Activated CD4-positive, alpha-beta T cell treated with anti-CD3 and anti-CD28 coated beads, Interleukin-2, amount 50 U/mL, for 24 hours (primary cell): ENCODE results near the gene CCS.
"Not testable (repeated sequence)": the region's sequence is repeated elsewhere in the genome, so short reads cannot be mapped to it uniquely, and the experiment has no call there.

Source experiments
- DNase-seq, 2 donors: peaks; one replicate each; pipeline ENCODE4 v3.0.0-alpha.2; 2020; ENCODE audit warnings: low read depth in 1 of 2, low spot score in 1 of 2

CCS gene

GRCh38 chr11:66592457-66593302, at the start of gene CCS, which contains the start of gene CCDC87:
Gene CCS, plus strand, starts transcription at chr11:66593185. Its CDS starts 77 bp downstream, at chr11:66593262.
Gene CCDC87, minus strand, starts transcription at chr11:66593063. Its CDS starts 48 bp downstream, at chr11:66593015.
- peak; percentile 95 for DNase-seq

GRCh38 chr11:66543263-66544107, 49.5 kb upstream of the CCS start:
- peak in 1 of 2 donors; percentile 18 for DNase-seq

GRCh38 chr11:66544952-66545351, 48.0 kb upstream of the CCS start:
- DNase-seq = not testable (repeated sequence)

GRCh38 chr11:66545701-66546367, 47.2 kb upstream of the CCS start, which contains the start of gene ZDHHC24:
Gene ZDHHC24, minus strand, starts transcription at chr11:66546048. Its CDS starts 45 bp downstream, at chr11:66546003.
- peak; percentile 77 to 80 for DNase-seq

GRCh38 chr11:66546368-66546965, 46.5 kb upstream of the CCS start, which contains the start of gene ACTN3:
Gene ACTN3, plus strand, starts transcription at chr11:66546903. Its CDS starts 35 bp downstream, at chr11:66546938.
- no peak for DNase-seq

GRCh38 chr11:66546966-66547661, 45.9 kb upstream of the CCS start:
- DNase-seq = no peak

GRCh38 chr11:66547662-66548009, 45.3 kb upstream of the CCS start:
- no peak for DNase-seq

GRCh38 chr11:66548041-66548440, 44.9 kb upstream of the CCS start:
- no peak for DNase-seq

- no peak for DNase-seq
These were observed 44.0 kb upstream of the CCS start for GRCh38 chr11:66548774-66549630.

- DNase-seq = no peak
These were observed 43.3 kb upstream of the CCS start for GRCh38 chr11:66549696-66550095.

GRCh38 chr11:66550887-66551286, 42.1 kb upstream of the CCS start:
- DNase-seq = no peak

- DNase-seq = no peak
These were observed 38.4 kb upstream of the CCS start for GRCh38 chr11:66554602-66555001.

- no peak for DNase-seq
These were observed 37.6 kb upstream of the CCS start for GRCh38 chr11:66555416-66555815.

- DNase-seq = no peak
These were observed 36.9 kb upstream of the CCS start for GRCh38 chr11:66556086-66556485.

- DNase-seq = no peak
These were observed 35.2 kb upstream of the CCS start for GRCh38 chr11:66557733-66558326.

GRCh38 chr11:66559142-66559865, 33.7 kb upstream of the CCS start:
- peak in 1 of 2 donors; percentile 22 for DNase-seq

GRCh38 chr11:66559866-66560676, 32.9 kb upstream of the CCS start:
- no peak for DNase-seq
